NT2/D1 (cell line): Measurements from ENCODE around the gene OSM.

Source experiments
- SUZ12 ChIP-seq: IDR thresholded peaks from 2 replicates; pipeline ENCODE4 v1.6.1; 2011; ENCODE audit not compliant: insufficient read length, insufficient read depth; ENCODE audit errors: extremely low read depth
- YY1 ChIP-seq: IDR thresholded peaks from 2 replicates; pipeline ENCODE4 v1.6.1; 2011; ENCODE audit not compliant: insufficient read length, insufficient read depth
- ZNF274 ChIP-seq: IDR thresholded peaks from 2 replicates; pipeline ENCODE4 v1.6.1; 2011; ENCODE audit warnings: mild to moderate bottlenecking, low read depth, low read length

- TF ChIP-seq SUZ12 (no peak), YY1 (no peak), ZNF274 (no peak)
Measured at GRCh38 chr22:30280505-30280904, 13.9 kb upstream of the OSM start.
